PFSK-1 (cell line): ENCODE measurements around the gene FRAT1.

Source experiments
- FOXP2 ChIP-seq: optimal IDR thresholded peaks from 2 replicates; pipeline ENCODE3; 2011; ENCODE audit warnings: borderline replicate concordance, control low read depth, inconsistent platforms; ENCODE audit not compliant: insufficient read depth; ENCODE audit errors: extremely low read length, extremely low read depth
- POLR2AphosphoS5 ChIP-seq: IDR thresholded peaks from 2 replicates; pipeline ENCODE4 v1.6.1; 2012; ENCODE audit warnings: low read depth, mild to moderate bottlenecking, control low read depth, low read length, moderate library complexity
- SIN3A ChIP-seq: IDR thresholded peaks from 2 replicates; pipeline ENCODE4 v1.6.1; 2012; ENCODE audit warnings: mild to moderate bottlenecking, low read length, moderate library complexity, borderline replicate concordance; ENCODE audit not compliant: insufficient read depth
- TAF1 ChIP-seq: IDR thresholded peaks from 2 replicates; pipeline ENCODE4 v1.6.1; 2012; ENCODE audit warnings: low read length, control low read depth, borderline replicate concordance; ENCODE audit not compliant: insufficient read depth
- TF ChIP-seq, protein P1 (sequence below), 2 experiments: IDR thresholded peaks; 2 replicates each; pipeline versions ENCODE4 v1.6.1 to v1.8.0; 2011 to 2012; ENCODE audit warnings: low read depth in 2 of 2, low read length in 2 of 2, control low read depth in 1 of 2, inconsistent platforms in 1 of 2, mild to moderate bottlenecking in 1 of 2, moderate library complexity in 1 of 2; ENCODE audit not compliant: insufficient read depth in 1 of 2

FRAT1 gene

DNA sequence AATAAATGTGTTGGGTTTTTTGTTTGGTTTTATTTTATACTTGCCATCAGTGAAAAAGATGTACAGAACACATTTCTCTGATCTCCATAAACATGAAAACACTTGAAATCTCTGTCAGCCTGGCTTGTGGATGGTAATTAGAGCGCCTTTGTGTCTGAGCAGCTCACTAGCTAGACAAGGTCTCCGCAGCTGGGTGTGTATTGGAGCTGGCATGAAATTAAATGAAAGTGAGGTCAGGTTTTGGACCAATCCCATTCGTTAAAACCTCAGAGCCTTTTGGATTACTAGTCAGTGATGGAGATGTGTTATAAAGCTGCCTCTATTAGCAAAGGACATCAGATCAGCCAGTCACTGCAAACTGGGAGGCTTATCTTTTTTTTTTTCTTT is 2.7 kb downstream of the FRAT1 start:
- TF ChIP-seq TAF1, result no peak
- TF ChIP-seq POLR2AphosphoS5, result no peak

DNA sequence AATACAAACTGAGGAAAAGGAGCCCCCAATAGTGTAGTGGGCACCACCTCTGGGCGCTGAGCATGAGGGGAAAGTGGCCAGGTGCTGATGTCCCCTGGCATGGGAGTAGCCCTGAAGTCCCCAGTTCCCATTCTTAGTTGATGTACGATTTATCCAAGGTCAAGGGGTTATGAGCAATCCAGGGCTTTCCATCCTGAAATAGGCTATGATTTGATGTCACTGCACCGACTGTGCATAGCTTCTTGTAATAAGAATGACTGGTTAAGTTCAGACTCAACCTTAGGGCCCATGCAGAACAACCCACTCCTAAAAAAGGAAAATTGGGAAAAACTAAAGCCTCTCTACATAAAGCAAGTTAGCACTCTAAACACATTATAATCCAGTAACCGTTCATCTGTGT is 4.4 kb downstream of the FRAT1 start:
- TF ChIP-seq POLR2AphosphoS5, result no peak
- TF ChIP-seq, protein P1, sequence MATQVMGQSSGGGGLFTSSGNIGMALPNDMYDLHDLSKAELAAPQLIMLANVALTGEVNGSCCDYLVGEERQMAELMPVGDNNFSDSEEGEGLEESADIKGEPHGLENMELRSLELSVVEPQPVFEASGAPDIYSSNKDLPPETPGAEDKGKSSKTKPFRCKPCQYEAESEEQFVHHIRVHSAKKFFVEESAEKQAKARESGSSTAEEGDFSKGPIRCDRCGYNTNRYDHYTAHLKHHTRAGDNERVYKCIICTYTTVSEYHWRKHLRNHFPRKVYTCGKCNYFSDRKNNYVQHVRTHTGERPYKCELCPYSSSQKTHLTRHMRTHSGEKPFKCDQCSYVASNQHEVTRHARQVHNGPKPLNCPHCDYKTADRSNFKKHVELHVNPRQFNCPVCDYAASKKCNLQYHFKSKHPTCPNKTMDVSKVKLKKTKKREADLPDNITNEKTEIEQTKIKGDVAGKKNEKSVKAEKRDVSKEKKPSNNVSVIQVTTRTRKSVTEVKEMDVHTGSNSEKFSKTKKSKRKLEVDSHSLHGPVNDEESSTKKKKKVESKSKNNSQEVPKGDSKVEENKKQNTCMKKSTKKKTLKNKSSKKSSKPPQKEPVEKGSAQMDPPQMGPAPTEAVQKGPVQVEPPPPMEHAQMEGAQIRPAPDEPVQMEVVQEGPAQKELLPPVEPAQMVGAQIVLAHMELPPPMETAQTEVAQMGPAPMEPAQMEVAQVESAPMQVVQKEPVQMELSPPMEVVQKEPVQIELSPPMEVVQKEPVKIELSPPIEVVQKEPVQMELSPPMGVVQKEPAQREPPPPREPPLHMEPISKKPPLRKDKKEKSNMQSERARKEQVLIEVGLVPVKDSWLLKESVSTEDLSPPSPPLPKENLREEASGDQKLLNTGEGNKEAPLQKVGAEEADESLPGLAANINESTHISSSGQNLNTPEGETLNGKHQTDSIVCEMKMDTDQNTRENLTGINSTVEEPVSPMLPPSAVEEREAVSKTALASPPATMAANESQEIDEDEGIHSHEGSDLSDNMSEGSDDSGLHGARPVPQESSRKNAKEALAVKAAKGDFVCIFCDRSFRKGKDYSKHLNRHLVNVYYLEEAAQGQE (IDR thresholded peaks at IDR 0.05; ENCODE audit: insufficient read depth in 1 of 2, low read depth in 2 of 2, low read length in 2 of 2), result no peak
- no peak for TF ChIP-seq SIN3A
- TF ChIP-seq FOXP2, result no peak
- TF ChIP-seq TAF1, result no peak

DNA sequence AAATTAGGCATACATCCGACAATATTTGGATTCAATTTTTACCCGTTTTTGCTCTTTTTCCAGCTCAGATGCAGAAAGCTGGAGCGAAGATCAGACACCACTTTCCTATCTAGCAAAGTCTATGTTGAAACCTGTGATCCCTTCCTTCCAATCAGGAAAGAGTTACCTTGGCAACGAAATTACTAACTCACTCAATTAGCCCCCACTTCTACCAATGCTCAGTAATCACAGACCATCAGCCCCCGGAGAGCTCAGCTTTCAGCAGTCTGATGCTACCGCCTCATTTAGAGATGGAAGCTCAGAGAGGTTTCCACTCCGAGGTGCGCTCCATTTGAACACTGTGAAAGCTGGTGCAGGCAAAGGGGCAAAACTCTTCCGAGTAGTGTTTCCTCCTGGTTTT is 6.7 kb downstream of the FRAT1 start:
- TF ChIP-seq SIN3A (no peak), POLR2AphosphoS5 (no peak), FOXP2 (no peak), TAF1 (no peak)
- TF ChIP-seq, protein P1 (IDR thresholded peaks at IDR 0.05; ENCODE audit: insufficient read depth in 1 of 2, low read depth in 2 of 2, low read length in 2 of 2), result no peak

DNA sequence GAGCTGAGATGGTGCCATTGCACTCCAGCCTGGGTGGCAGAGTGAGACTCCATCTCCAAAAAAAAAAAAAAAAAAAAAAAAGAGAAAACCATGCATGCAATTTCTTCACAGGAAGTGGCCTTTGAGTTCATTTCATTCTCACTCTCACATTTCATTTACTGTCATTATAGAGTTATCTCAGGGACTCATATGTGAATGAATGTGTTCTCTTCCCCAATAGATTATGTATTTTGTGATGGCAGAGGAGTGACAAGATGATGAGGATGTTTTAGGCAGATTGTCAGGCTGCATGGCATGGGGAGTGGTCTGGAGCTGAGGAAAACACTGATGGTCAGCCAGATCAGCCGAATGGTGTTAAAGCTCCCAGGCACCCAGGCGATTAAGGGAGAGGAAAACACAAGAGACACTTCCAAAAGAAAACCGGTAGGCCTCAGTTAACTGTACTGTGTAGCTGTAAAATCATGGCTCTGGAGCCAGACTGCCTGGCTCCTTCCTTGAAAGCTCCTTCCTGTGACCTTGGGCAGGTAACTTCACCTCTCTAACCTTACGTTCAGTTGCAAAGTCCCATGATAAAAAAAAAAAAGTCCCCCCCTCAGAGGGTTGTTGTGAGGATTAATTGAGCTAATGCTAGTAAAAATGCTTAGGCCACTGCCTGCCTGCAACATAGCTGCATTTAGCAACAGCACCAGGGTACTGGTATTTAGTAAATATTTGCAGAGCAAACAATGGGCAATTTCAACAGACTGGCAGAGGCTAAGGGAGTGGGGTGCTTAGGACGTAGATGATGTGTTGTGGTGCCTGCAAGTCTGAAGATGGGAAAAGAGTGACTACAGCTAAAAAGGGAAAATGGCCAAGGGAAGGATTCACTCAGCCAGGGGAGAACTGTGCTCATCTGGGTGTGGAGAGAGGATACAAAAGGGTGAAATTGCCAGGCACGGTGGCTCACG is 8.6 kb downstream of the FRAT1 start:
- TF ChIP-seq FOXP2 (no peak), POLR2AphosphoS5 (no peak)
- TF ChIP-seq, protein P1 (IDR thresholded peaks at IDR 0.05; ENCODE audit: insufficient read depth in 1 of 2, low read depth in 2 of 2, low read length in 2 of 2), result no peak

DNA sequence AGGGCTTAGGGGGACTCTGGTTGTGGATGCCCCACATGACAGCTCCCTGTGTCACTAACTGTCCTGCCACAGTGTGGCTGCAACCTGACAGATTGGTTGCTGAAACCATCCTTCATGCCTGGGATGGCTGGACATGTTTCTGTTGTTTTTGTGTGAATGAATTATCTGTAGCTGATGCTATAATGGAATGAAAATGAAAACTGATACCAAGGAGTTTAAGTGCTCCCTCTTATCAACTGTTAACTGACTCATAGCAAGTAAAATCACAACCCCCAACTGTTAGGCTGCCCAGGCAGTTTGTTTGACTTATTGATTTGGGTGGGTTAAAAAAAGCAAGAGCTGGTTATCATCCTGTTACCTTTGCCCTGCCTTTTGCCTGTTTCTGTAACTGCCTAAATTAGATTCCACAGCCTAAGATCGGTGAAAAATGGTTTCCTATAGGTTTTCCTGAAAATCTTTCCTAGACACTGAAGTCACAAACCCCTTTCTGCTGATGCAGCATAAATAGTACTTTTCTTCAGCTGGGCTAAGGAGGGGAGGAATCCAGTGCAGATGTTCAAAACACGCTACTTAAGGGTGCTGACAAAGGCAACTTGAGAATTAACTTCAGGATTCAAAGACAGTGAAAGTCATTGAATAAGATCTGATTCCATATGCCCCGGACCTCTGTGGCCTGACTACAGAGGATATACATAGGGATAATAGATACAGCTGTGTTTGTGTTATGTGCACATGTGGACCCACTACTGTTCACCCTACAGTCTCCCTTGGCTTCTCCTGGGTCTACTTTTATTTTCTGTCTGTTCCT is 9.8 kb downstream of the FRAT1 start:
- TF ChIP-seq, protein P1 (IDR thresholded peaks at IDR 0.05; ENCODE audit: insufficient read depth in 1 of 2, low read depth in 2 of 2, low read length in 2 of 2), result no peak
- TF ChIP-seq SIN3A (no peak), POLR2AphosphoS5 (no peak), TAF1 (no peak), FOXP2 (no peak)
